GM12878 (cell line): Measurements from ENCODE around the gene CGB5. TPM values are rescaled to one million over a fixed set of nuclear protein-coding genes. Genes with fewer than 3 reads are reported as not detected.
"Not testable (repeated sequence)": the region's sequence is repeated elsewhere in the genome, so short reads cannot be mapped to it uniquely, and the experiment has no call there.

Experiments
- ATAC-seq: fragments of 200-7000 bp; cut with Tn5 transposase; 3 replicates; pipeline ENCODE4 v1.9.1; 2020; ENCODE audit warnings: mild to moderate bottlenecking, moderate library complexity
- BruUV-seq: library from RNA; stranded (reverse); fragments of 400-500 nt; replicated peaks from 2 replicates; lab custom pipeline; 2021; lab: Mats Ljungman, UMichigan
- CTCF ChIA-PET: fragments of 300-600 bp; sonication (Branson Sonifier 250); formaldehyde crosslinking; extraction: SDS; loops from one replicate; lab custom pipeline; 2021; ENCODE audit warnings: inconsistent platforms; lab: Yijun Ruan, JAX
- POLR2A ChIA-PET: fragments of 350-600 bp; formaldehyde crosslinking; extraction: SDS; loops from one replicate; lab custom pipeline; 2021; ENCODE audit warnings: inconsistent platforms; lab: Charles Lee
- RAD21 ChIA-PET: fragments of 300-600 bp; sonication (Branson Sonifier 250); formaldehyde crosslinking; loops from one replicate; lab custom pipeline; 2023; ENCODE audit warnings: antibody characterized with exemption; ENCODE audit not compliant: unreplicated experiment; lab: Charles Lee
- SMC1A ChIA-PET: fragments of 300-600 bp; sonication (Branson Sonifier 250); formaldehyde crosslinking; loops from one replicate; lab custom pipeline; 2023; ENCODE audit not compliant: unreplicated experiment, uncharacterized antibody; lab: Charles Lee
- DNase-seq: peaks from one replicate; pipeline ENCODE4 v3.0.0-alpha.2; 2011; ENCODE audit warnings: low read depth, low spot score
- FAIRE-seq: peaks from 3 replicates; lab custom pipeline; 2011; peaks lifted over from hg19 to GRCh38; lab: Jason Lieb, UNC
- H2AFZ ChIP-seq: 2 replicates; pipeline ENCODE4 v1.6.0; 2011; ENCODE audit warnings: low read depth, low read length, control low read depth; ENCODE audit not compliant: control insufficient read depth
- H3K27ac ChIP-seq: 2 replicates; pipeline ENCODE4 v1.5.1; 2011; ENCODE audit warnings: control low read depth; ENCODE audit not compliant: control insufficient read depth, insufficient read depth
- H3K27me3 ChIP-seq, 2 experiments: replicated peaks in 1 of 2; 2 replicates each; pipeline versions ENCODE4 v1.6.0 to v1.6.1; 2011; ENCODE audit warnings: low read length in 1 of 2; ENCODE audit not compliant: control insufficient read depth in 2 of 2, insufficient read depth in 2 of 2
- H3K36me3 ChIP-seq, 2 experiments: 2 replicates each; pipeline ENCODE4 v1.5.1; 2011; ENCODE audit warnings: low read length in 1 of 2; ENCODE audit not compliant: control insufficient read depth in 2 of 2, insufficient read depth in 2 of 2
- H3K4me1 ChIP-seq: 2 replicates; pipeline ENCODE4 v1.6.1; 2011; ENCODE audit warnings: mild to moderate bottlenecking, low read length, moderate library complexity, mixed read lengths; ENCODE audit not compliant: control insufficient read depth, insufficient read depth
- H3K4me2 ChIP-seq: 2 replicates; pipeline ENCODE4 v1.6.0; 2011; ENCODE audit warnings: control low read depth; ENCODE audit not compliant: control insufficient read depth, insufficient read depth
- H3K4me3 ChIP-seq: fragments of 200-600 bp; sonication (generic); 2 replicates; pipeline ENCODE4 v1.5.1; 2016
- H3K79me2 ChIP-seq: 2 replicates; pipeline ENCODE4 v1.6.0; 2011; ENCODE audit warnings: low read length; ENCODE audit not compliant: control insufficient read depth, insufficient read depth
- H3K9ac ChIP-seq: 2 replicates; pipeline ENCODE4 v1.8.0; 2011; ENCODE audit warnings: low read length, control low read depth, mixed read lengths; ENCODE audit not compliant: control insufficient read depth, insufficient read depth
- H3K9me3 ChIP-seq: replicated peaks from 3 replicates; pipeline ENCODE4 v1.5.1; 2011; ENCODE audit warnings: mild to moderate bottlenecking, low read length; ENCODE audit not compliant: control insufficient read depth, insufficient read depth
- H4K20me1 ChIP-seq: 2 replicates; pipeline ENCODE4 v1.6.0; 2011; ENCODE audit not compliant: control insufficient read depth, insufficient read depth
- CREM ChIP-seq: IDR thresholded peaks from 2 replicates; pipeline ENCODE4 v1.6.1; 2014; ENCODE audit warnings: antibody characterized with exemption, low read depth
- NFYB ChIP-seq: IDR thresholded peaks from 2 replicates; pipeline ENCODE4 v1.6.1; 2011; ENCODE audit warnings: low read depth, mild to moderate bottlenecking, low read length, improper control_type of control experiment, moderate library complexity; ENCODE audit not compliant: insufficient read depth
- WGBS: methylation state at CpG from one replicate; pipeline ENCODE4 v1.1.6; 2016; ENCODE audit warnings: low lambda C conversion rate; ENCODE audit not compliant: insufficient replicate concordance, insufficient coverage; ENCODE audit errors: missing lambda C conversion rate; 5-methylcytosine and 5-hydroxymethylcytosine counted together
- in situ Hi-C: fragments of 300-500 bp; cut with MboI; formaldehyde crosslinking; loops from 9 replicates; pipeline ENCODE4 v1.14.3; 2018; ENCODE audit warnings: mixed read lengths
- intact Hi-C: fragments of 100-400 bp; cut with micrococcal nuclease; formaldehyde crosslinking; loops from one replicate; pipeline ENCODE4 v1.14.2; 2022; ENCODE audit not compliant: unreplicated experiment
- polyA plus RNA-seq, 11 experiments: library from polyadenylated mRNA; depleted of rRNA in 4 of 11; unstranded in 6 of 11; stranded (reverse) in 5 of 11; fragments of >200 nt; fragmentation: Nextera tagmentation in 4 of 11; fragmentation: Illumina TruSeq in 1 of 11; extraction: Ambion mirVana in 4 of 11; extraction: Trizol in 1 of 11; gene quantifications; 1 replicate in 1 of 11; 2 replicates in 10 of 11; pipeline versions ENCODE4 v1.2.1 to v1.2.3, GENCODE V29; 2011 to 2016; ENCODE audit warnings: inconsistent platforms in 2 of 11, missing spikeins in 2 of 11, low read depth in 1 of 11
- total RNA-seq, 4 experiments: library from RNA; depleted of rRNA in 3 of 4; stranded (reverse); fragments of >200 nt in 3 of 4; fragmentation: Illumina TruSeq in 1 of 4; extraction: Trizol in 1 of 4; gene quantifications; 2 replicates each; pipeline versions ENCODE4 v1.2.1 to v1.2.3, GENCODE V29; 2013 to 2021
- TF ChIP-seq, protein P1 (sequence below), 3 experiments: IDR thresholded peaks in 2 of 3; conservative IDR thresholded peaks in 1 of 3; 2 replicates each; pipeline ENCODE4 v1.5.1; 2011; ENCODE audit warnings: low read depth in 3 of 3, low read length in 3 of 3, mild to moderate bottlenecking in 3 of 3, control low read depth in 2 of 3, moderate library complexity in 2 of 3, inconsistent platforms in 1 of 3, mixed read lengths in 1 of 3; ENCODE audit not compliant: control insufficient read depth in 2 of 3, insufficient read depth in 1 of 3; ENCODE audit errors: extremely low read depth in 1 of 3

Gene CGB5
- total and polyA plus RNA-seq, 10 of the 15 experiments (the other 5 are each of a cell fraction or from before 2014, with no cell fraction given), result not detected

DNA sequence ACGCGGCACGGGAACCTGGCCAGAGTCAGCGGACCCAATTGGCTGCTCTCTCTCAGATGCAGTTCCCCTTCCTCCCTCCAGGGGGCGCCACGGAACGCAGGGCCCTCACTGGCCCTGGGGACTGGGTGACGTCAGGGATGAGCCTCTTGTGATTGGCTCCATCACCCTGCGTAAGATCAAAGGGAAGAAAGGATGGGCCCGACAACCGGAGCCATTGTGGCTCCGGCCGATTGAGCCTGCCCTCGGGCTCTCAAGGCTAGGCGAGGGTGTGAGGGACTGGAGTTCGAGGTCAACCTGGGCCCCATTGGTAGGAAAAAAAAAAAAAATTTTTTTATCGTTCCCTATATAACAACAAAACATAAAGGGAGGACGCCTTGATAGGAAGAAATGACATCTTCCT, 6.8 kb upstream of the CGB5 start, which contains the start of gene CGB1:
Gene CGB1, minus strand, starts transcription at position 81 of the 400 bp plus-strand sequence. CDS start 184 bp downstream, outside the sequence.
- H3K9ac ChIP-seq, H3K36me3 ChIP-seq, H3K4me1 ChIP-seq, H3K4me3 ChIP-seq, SMC1A ChIA-PET, FAIRE-seq, POLR2A ChIA-PET, H2AFZ ChIP-seq, DNase-seq, CTCF ChIA-PET, H3K27ac ChIP-seq, H3K79me2 ChIP-seq, H3K4me2 ChIP-seq, intact Hi-C loops, in situ Hi-C loops, H3K9me3 ChIP-seq, H4K20me1 ChIP-seq, BruUV-seq, H3K27me3 ChIP-seq, RAD21 ChIA-PET: not testable (repeated sequence)
- TF ChIP-seq NFYB, result 0 out of 2 replicates have a peak, but pooled peaks have one; percentile 20
- TF ChIP-seq, protein P1, sequence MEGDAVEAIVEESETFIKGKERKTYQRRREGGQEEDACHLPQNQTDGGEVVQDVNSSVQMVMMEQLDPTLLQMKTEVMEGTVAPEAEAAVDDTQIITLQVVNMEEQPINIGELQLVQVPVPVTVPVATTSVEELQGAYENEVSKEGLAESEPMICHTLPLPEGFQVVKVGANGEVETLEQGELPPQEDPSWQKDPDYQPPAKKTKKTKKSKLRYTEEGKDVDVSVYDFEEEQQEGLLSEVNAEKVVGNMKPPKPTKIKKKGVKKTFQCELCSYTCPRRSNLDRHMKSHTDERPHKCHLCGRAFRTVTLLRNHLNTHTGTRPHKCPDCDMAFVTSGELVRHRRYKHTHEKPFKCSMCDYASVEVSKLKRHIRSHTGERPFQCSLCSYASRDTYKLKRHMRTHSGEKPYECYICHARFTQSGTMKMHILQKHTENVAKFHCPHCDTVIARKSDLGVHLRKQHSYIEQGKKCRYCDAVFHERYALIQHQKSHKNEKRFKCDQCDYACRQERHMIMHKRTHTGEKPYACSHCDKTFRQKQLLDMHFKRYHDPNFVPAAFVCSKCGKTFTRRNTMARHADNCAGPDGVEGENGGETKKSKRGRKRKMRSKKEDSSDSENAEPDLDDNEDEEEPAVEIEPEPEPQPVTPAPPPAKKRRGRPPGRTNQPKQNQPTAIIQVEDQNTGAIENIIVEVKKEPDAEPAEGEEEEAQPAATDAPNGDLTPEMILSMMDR (IDR thresholded peaks at IDR 0.05 in 2 of 3, conservative IDR thresholded peaks at IDR 0.05 in 1 of 3; ENCODE audit: control insufficient read depth in 2 of 3, extremely low read depth in 1 of 3, insufficient read depth in 1 of 3, low read depth in 3 of 3, low read length in 3 of 3), result peak; percentile 15 to 47 (median 47)
- TF ChIP-seq CREM, result 0 out of 2 replicates have a peak, but pooled peaks have one; percentile 21
- 37% methylated on average over 18 of the region's 18 CpGs for WGBS
- ATAC-seq, result 0 out of 3 replicates have a peak, but pooled peaks have one; percentile 19

DNA sequence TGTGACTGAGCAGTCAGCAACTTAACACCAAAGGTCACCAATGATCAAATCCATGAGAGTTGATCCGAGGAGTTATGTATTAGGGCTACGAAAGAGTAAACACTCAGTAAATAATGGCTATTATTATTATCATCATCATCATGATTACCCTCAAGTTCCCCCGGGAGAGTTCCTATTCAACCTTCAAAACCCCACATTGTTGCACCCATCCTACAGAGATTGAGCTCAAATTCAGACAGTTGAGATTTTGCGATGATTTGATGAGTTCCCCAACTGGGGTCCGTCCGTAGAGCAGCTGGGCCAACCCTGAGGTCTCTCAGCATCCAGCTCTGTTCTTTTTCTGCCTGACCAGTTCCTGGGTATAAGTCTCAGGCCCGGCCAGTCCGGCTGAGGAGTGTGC, 5.5 kb upstream of the CGB5 start:
- CTCF ChIA-PET, H3K4me2 ChIP-seq, FAIRE-seq, H3K27ac ChIP-seq, H4K20me1 ChIP-seq, intact Hi-C loops, H3K4me1 ChIP-seq, H3K79me2 ChIP-seq, H3K4me3 ChIP-seq, SMC1A ChIA-PET, DNase-seq, RAD21 ChIA-PET, H3K36me3 ChIP-seq, ATAC-seq, H3K9me3 ChIP-seq, H3K27me3 ChIP-seq, in situ Hi-C loops, BruUV-seq, H3K9ac ChIP-seq, H2AFZ ChIP-seq, POLR2A ChIA-PET: not testable (repeated sequence)
- WGBS, result 46% methylated on average over 6 of the region's 8 CpGs

DNA sequence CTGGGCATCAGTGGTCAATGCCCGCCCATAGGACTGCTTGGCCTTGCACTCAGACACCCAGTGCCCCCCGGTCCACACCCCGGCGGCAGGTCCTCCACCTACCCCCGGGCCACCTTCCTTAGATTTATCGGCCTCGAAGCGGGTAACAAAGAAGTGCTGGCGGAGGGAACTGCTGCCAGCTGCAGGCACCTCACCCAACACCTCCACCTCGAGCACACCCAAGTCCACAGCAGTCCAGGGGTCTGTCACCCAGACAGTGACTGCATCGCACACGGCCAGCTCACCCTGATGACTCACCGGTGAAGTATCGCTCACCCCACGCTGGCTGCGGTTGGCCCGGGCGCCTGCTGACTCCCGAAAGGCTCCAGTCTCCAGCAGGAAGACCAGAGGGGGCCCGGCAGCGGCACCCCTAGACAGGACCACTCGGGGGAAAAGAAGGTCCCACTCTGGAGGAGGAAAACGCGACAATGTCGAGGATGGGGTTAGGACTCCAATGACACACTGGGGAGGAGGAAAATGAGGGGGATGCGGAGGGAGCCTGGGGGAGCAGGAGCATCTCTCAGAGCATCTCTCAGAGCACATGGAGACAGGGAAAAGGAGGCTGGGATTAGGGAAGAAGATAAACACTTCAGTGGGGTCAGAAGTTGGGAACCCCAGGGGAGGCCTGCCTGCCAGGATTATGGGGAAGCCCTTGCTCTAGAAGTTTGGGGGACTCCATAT, 4.9 kb upstream of the CGB5 start:
- intact Hi-C loops, H3K4me2 ChIP-seq, SMC1A ChIA-PET, H3K36me3 ChIP-seq, in situ Hi-C loops, BruUV-seq, H2AFZ ChIP-seq, H3K4me3 ChIP-seq, H3K27ac ChIP-seq, DNase-seq, CTCF ChIA-PET, H3K9ac ChIP-seq, H3K4me1 ChIP-seq, RAD21 ChIA-PET, FAIRE-seq, POLR2A ChIA-PET, ATAC-seq, H3K27me3 ChIP-seq, H3K9me3 ChIP-seq, H3K79me2 ChIP-seq, H4K20me1 ChIP-seq: not testable (repeated sequence)
- WGBS, result 34% methylated on average over 26 of the region's 26 CpGs
